Right atrium auricular region (tissue), 2 donors: ENCODE results near the gene SUN2. TPM values are rescaled to one million over a fixed set of nuclear protein-coding genes. Genes with fewer than 3 reads are reported as not detected.

Source experiments
- DNase-seq: peaks from one replicate; pipeline ENCODE4 v3.0.0-alpha.2; 2019; ENCODE audit warnings: low spot score
- H3K27ac ChIP-seq, 2 donors: fragments of 200-600 bp; sonication (generic); 1 replicate in 1 of 2; 2 replicates in 1 of 2; pipeline ENCODE4 v1.5.1; 2016 to 2019
- H3K27me3 ChIP-seq, 2 donors: fragments of 200-600 bp; sonication (generic); one replicate each; pipeline versions ENCODE4 v1.5.1 to v1.6.0; 2017 to 2019
- H3K36me3 ChIP-seq: fragments of 200-600 bp; sonication (generic); one replicate; pipeline ENCODE4 v1.5.1; 2016
- H3K4me1 ChIP-seq, 2 donors: fragments of 200-600 bp; sonication (generic); one replicate each; pipeline versions ENCODE4 v1.5.1 to v1.6.0; 2017 to 2019
- H3K4me3 ChIP-seq, 2 donors: fragments of 200-600 bp; sonication (generic); 1 replicate in 1 of 2; 2 replicates in 1 of 2; pipeline ENCODE4 v1.5.1; 2017 to 2019; ENCODE audit warnings: mild to moderate bottlenecking in 1 of 2, moderate library complexity in 1 of 2
- H3K9me3 ChIP-seq, 2 donors: fragments of 200-600 bp; sonication (generic); one replicate each; pipeline ENCODE4 v1.5.1; 2019
- total RNA-seq, 2 donors: library from RNA; depleted of rRNA; stranded (reverse); fragments of >200 nt; gene quantifications; one replicate each; pipeline ENCODE4 v1.1.0, GENCODE V29; 2016
- TF ChIP-seq, protein P1 (sequence below), 2 donors: fragments of 200-600 bp; sonication (generic); IDR thresholded peaks; one replicate each; pipeline ENCODE4 v1.5.1; 2019; ENCODE audit warnings: antibody characterized with exemption in 2 of 2

SUN2 gene
- total RNA-seq, 2 donors from 2014 or later, result 155 to 252 TPM

DNA sequence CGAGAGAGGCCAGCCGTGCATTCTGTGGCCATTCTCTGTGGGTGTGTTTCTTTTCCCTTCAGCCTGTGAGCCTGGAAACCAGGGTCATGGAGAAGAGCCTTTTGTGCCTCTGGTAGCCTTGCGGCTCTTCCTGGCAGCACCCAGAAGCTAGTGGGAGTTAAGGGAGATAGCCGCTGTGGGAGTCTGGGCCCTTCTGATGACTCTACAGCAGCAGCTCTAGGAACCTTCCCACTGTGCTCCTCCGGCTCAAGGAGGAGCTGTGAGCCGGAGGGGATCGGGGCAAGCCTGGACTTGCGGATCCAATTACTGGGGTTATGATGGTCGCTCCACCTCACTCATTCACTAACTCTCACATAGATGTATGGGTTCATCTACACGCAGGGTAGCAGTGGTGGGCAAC, 39.5 kb downstream of the SUN2 start:
- Histone ChIP-seq H3K27ac (no peak overlapping the region), H3K4me1 (peaks cover 0 to 51% of the 10 kb centered on the region in 2 donors), H3K36me3 (peaks cover 33% of the 10 kb centered on the region), H3K27me3 (no peaks in the 10 kb centered on the region), H3K4me3 (no peak overlapping the region), H3K9me3 (no peaks in the 10 kb centered on the region)
- TF ChIP-seq, protein P1, sequence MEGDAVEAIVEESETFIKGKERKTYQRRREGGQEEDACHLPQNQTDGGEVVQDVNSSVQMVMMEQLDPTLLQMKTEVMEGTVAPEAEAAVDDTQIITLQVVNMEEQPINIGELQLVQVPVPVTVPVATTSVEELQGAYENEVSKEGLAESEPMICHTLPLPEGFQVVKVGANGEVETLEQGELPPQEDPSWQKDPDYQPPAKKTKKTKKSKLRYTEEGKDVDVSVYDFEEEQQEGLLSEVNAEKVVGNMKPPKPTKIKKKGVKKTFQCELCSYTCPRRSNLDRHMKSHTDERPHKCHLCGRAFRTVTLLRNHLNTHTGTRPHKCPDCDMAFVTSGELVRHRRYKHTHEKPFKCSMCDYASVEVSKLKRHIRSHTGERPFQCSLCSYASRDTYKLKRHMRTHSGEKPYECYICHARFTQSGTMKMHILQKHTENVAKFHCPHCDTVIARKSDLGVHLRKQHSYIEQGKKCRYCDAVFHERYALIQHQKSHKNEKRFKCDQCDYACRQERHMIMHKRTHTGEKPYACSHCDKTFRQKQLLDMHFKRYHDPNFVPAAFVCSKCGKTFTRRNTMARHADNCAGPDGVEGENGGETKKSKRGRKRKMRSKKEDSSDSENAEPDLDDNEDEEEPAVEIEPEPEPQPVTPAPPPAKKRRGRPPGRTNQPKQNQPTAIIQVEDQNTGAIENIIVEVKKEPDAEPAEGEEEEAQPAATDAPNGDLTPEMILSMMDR (IDR thresholded peaks at IDR 0.05), result no peak
- no peak for DNase-seq

DNA sequence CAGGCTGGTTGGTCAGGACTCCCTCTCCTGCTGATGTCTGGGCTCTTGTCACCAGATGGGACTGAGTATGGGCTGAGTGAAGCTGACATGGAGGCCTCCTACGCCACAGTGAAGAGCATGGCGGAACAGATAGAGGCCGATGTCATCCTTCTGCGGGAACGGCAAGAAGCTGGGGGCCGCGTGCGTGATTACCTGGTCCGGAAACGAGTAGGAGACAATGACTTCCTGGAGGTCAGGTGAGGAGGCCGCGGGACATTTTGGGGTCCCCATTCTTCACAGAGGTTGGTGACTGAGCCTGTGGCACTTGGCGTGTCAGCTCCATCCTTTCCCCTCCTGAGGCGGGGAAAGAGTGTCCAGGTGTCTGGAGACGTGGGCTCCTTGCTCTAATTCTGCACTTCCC, 39.9 kb downstream of the SUN2 start:
- Histone ChIP-seq H3K9me3 (no peaks in the 10 kb centered on the region), H3K27me3 (no peaks in the 10 kb centered on the region), H3K27ac (no peak overlapping the region), H3K4me3 (no peak overlapping the region), H3K36me3 (peaks cover 28% of the 10 kb centered on the region), H3K4me1 (peaks cover 0 to 51% of the 10 kb centered on the region in 2 donors)
- DNase-seq, result no peak
- TF ChIP-seq, protein P1 (IDR thresholded peaks at IDR 0.05), result no peak

DNA sequence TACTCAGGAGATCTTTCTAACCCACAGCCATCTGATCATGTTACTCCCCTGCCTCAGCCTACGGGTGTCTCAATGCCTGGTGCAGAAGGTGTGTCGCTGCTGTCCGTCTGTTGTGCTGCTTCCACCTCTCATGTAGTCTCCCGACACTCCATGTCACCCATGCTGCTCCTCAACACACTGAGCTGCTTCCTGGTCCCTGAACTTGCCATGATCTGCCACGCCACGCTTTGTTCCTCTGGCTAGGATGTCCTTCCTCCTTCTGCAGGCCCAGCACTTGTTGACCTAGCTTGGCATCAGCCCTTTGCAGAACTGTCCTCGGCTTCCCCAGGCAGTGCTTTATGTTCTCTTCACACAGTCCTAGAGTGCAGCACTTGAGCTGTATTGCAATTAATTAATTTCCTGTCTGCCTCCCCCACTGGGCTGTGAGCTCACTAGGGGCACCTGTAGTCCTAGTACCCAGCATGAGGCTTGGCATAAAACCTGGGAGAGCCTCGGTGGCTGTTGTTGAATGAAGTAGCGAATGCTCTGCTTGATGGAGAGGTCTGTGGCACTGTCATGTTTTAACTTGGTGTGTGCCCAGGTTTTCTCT, 40.5 kb downstream of the SUN2 start:
- Histone ChIP-seq H3K4me1 (peaks cover 0 to 51% of the 10 kb centered on the region in 2 donors), H3K27me3 (no peaks in the 10 kb centered on the region), H3K4me3 (no peak overlapping the region), H3K36me3 (peaks cover 23% of the 10 kb centered on the region), H3K9me3 (no peaks in the 10 kb centered on the region), H3K27ac (no peak overlapping the region)
- no peak for DNase-seq
- TF ChIP-seq, protein P1 (IDR thresholded peaks at IDR 0.05), result no peak

DNA sequence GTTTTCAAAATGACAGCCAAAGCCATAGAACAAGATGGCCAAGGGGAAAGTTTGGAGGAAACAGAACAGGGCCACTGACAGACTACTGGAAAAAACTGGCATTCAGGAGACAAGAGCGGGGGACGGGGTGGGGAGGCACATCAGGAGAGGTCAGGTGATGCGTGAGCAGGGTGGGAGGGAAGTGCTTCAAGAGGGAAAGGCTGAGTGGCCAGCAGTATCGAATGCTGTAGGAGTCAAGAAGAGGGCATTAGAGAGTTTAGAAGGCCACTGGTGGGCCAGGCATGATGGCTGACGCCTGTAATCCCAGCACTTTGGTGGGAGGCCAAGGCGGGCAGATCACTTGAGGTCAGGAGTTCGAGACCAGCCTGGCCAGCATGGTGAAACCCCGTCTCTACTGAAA, 41.9 kb downstream of the SUN2 start:
- TF ChIP-seq, protein P1 (IDR thresholded peaks at IDR 0.05), result no peak
- Histone ChIP-seq H3K4me1 (peaks cover 0 to 55% of the 10 kb centered on the region in 2 donors), H3K27me3 (no peaks in the 10 kb centered on the region), H3K4me3 (no peak overlapping the region), H3K27ac (no peak overlapping the region), H3K9me3 (no peaks in the 10 kb centered on the region), H3K36me3 (peaks cover 27% of the 10 kb centered on the region)
- no peak for DNase-seq

DNA sequence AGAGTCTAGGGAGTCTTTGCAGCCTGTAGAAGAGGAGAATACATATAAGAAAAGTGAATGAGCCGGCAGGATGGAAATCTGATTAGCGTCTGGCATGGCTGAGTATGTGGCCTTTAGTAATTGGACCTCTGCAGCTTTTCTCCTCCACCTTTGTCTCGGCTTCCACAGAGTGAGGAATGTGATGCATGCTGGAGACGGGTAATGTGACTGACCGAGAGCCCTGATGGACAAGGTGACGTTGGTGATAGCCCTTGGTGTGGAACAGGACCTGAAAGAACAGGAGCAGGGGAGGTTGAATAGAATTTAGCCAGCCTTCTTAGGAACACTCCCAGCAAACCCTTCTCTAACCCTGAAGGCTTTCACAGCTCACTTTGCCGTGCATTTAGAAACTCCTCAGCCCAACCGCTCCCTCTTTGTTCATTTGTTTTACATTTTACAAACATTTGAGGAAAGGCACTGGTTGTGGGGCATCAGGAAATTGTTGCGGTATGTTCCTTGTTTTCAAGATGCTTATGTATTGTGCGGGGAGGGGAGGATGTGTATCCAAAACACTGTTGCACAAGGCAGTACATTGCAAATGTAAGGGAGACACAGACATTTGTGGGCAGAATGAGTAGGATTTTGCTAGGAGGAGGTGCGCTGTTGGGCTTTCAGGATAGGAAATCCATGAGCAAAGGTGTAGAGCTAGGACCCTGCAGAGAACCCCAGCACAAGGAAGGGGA, 43.2 kb downstream of the SUN2 start:
- H3K36me3 ChIP-seq, result peaks cover 27% of the 10 kb centered on the region
- DNase-seq, result no peak
- H3K9me3 ChIP-seq, result no peaks in the 10 kb centered on the region
- no peak overlapping the region for H3K4me3 ChIP-seq
- peaks cover 0 to 56% of the 10 kb centered on the region in 2 donors for H3K4me1 ChIP-seq
- H3K27ac ChIP-seq, result no peak overlapping the region
- no peaks in the 10 kb centered on the region for H3K27me3 ChIP-seq
- TF ChIP-seq, protein P1 (IDR thresholded peaks at IDR 0.05), result no peak
